HG02678 (cell line): ENCODE results near the gene GNB3.

Experiments used
- ATAC-seq: cut with Tn5 transposase; IDR thresholded peaks from one replicate; pipeline ENCODE4 v1.9.1; 2021; ENCODE audit warnings: mild to moderate bottlenecking, moderate library complexity; ENCODE audit not compliant: unreplicated experiment

GNB3 gene

DNA sequence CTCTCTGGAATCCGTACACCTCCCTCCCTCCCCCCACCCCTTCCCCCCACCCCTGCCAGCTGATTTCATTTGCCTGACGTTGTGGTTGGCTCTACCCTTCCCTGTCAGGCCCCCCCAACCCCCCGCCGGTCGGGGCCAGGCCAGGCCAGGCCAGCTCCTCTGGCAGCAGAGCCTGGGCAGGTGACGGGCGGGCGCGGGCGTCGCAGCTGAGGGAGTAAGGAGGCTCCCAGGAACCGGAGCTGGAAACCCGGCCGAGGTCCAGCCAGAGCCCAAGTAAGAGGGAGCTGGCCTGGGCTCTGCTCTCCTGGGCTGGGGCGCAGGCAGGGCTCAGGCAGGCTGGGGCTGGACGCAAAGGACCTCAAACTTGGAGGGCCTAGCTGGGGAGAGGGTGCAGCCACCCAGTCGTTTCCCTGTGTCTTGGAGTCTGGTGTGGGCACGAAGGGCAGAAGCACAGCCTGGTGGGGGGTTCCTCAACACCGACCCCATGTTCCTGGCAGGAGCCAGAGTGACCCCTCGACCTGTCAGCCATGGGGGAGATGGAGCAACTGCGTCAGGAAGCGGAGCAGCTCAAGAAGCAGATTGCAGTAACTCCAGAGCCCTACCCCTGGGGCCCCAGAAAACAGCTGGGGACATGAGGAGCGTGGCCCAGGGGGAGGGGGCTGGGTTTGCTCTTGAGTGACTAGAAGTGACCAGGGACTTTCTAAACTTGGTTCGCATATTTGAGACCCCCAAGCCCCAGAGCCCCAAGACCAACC lies at the start of gene GNB3:
TSS of gene GNB3 (plus strand) at position 165 of the 755 bp plus-strand sequence. CDS start at position 528, 363 bp downstream.
- no peak for ATAC-seq

DNA sequence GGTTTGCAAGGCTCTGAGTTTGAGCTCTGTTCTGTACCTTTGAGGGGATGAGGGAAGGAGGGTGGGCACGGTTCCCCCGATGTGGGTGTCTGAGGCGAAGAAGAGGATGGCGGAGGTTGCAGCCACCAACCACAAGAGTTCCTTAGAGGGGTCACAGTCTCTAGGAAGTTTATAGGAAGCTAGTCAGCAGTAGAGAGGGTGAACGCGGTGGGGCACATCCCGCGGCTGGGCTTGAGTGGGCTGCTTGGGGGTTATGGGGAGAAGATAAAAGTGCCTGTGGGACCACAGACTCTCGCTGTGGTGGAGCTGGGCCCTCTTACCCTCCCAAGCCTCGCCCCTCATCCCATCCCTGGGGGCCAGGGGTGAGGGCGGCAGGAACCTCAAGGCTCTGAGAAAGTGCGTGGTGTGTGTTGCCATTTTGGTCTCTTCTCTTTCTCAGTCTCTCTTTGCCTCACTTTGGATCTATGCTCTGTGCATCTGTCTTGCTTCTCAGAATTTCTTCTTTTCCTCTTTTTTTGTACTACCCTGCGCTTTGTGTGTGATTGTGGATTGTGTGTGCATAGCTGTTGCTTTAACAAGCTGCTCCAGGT lies 48.7 kb upstream of the GNB3 start:
- no peak for ATAC-seq

- ATAC-seq: no peak
Observed at GRCh38 chr12:6792522-6793201, 48.1 kb upstream of the GNB3 start.

DNA sequence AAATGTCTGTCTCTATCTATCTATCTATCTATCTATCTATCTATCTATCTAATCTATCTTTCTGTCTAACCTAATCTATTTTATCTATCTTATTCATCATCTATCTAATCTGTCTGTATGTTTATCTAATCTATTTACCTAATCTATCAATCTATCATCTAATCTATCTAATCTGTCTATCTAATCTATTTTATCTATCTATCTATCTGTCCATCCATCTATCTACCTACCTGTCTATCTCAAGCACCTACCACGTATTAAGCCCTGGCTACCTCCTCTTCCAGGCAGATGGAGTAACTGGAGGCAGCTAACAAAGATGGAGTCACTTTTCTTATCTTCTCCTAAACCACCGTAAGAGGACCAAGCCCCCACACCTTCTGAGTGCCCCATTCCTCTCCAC lies 45.6 kb upstream of the GNB3 start:
- ATAC-seq: no peak

DNA sequence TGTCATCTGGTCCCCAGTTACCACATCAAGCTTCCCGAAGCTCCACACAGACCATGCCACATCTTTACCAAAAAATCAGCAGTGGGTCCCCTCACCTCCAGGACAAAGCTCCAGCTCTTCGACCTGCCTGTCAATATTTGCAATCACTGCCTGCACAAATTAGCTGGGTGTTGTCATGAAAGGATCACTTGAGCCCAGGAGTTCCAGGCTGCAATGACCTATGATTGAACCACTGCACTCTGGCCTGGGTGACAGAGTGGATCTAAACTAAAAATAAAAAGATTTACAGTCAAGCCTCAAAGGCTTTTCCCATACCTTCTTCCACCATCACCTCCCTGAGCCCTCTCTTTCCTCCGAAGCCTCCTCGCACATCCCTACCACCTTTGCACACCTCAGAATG lies 44.1 kb upstream of the GNB3 start:
- no peak for ATAC-seq

- no peak for ATAC-seq
Observed at GRCh38 chr12:6799147-6799546, 41.6 kb upstream of the GNB3 start.

DNA sequence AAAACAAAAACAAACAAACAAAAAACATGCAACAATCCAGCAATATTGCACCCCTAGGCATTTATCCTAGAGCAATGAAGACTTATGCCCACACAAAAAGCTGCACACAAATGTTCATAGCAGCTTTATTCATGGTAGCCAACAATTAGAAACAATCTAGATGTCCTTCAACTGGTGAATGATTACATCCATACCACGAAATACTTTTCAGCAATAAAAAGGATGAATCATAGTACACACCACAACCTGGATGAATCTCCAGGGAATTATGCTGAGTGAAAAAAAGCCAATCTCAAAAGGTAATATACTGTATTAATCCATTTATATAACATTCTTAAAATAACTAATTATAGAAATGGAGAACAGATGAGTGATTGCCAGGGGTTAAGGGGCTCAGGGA lies 33.6 kb upstream of the GNB3 start:
- ATAC-seq: no peak

DNA sequence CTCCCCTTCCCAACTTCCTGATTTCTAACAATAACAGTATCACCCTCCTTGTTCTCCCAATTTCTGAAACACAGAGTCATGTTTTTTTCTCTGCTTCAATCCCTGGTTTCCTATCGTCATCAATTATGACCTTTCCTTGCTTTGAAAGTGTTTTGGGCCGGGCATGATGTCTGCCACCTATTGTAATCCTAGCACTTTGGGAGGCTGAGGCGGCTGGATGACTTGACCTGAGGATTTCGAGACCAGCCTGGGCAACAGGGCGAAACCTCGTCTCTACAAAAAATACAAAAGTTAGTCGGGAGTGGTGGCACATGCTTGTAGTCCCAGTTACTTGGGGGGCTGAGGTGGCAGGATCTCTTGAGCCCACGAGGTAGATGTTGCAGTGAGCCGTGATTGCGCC lies 31.7 kb upstream of the GNB3 start:
- no peak for ATAC-seq

- ATAC-seq: no peak
Observed at GRCh38 chr12:6810758-6811157, 30.0 kb upstream of the GNB3 start.

DNA sequence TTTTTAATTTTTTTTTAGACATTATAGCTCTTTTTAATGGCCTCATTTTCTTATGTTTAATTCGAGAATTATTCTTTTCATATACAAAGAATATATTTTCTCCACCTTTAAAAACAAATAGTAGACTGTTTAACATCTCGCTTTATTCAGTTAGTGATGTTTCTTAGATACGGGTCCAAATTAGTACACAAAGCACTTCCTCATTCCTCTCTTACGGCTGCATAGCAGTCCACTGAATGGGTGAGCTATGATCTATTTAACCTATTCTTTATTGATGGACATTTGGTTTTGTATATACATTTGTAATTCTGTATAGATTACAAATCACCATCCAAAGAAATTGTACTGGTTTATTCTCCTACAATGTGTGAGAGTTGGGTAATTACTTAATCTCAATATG lies 27.4 kb upstream of the GNB3 start:
- ATAC-seq: no peak

GRCh38 chr12:6816598-6816997 lies 24.1 kb upstream of the GNB3 start:
- ATAC-seq: no peak

DNA sequence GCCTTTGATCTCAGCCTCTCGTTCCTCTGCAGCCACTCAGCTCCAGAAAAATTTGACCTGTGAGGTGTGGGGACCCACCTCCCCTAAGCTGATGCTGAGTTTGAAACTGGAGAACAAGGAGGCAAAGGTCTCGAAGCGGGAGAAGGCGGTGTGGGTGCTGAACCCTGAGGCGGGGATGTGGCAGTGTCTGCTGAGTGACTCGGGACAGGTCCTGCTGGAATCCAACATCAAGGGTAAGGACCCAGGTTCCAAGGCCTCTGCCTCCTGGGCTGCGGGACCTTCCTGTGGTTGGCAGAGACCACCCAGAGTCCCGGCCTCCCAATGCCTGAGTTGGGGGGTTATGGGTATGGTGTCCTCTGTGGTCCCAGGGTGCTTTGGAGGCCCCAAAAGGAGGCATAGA lies 23.6 kb upstream of the GNB3 start:
- no peak for ATAC-seq

DNA sequence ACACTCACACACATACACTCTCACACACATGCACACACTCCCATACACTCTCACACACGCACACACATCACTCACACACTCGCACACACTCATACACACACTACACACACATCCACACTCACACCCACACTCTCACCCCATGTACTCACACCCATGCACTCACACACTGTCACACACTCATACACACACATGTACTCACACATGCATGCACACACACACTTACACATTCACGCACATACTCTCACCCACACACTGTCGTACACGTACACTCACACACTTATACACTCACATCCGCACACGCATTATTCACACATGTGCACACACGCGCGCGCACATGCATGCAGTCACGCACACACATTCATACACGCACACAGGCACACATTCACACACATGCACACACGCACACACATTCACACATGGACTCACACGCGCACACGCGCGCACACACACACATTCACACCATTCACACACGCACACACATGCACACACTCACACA lies 23.0 kb upstream of the GNB3 start:
- no peak for ATAC-seq

GRCh38 chr12:6818222-6818621 lies 22.5 kb upstream of the GNB3 start:
- ATAC-seq: no peak

DNA sequence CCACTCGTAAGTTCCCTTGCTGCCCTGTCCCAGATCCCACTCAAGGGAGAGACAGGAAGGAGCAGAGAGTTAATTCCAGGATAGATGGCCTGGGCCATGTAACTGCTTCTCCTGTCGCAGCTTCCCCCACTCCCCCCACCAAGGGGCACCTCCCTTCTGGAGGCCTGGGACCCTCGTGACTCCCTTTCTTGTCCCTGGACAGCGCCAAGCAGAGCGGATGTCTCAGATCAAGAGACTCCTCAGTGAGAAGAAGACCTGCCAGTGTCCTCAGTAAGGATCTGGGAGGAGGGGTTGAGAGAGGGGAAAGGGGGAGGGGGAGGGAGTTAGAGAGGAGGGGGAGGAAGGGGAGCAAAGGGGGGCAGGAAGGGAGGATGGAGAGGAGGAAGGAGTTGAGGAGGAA lies 22.1 kb upstream of the GNB3 start:
- ATAC-seq: no peak

GRCh38 chr12:6819106-6820030 lies 21.4 kb upstream of the GNB3 start:
- no peak for ATAC-seq

GRCh38 chr12:6820166-6820565 lies 20.6 kb upstream of the GNB3 start:
- ATAC-seq: no peak

DNA sequence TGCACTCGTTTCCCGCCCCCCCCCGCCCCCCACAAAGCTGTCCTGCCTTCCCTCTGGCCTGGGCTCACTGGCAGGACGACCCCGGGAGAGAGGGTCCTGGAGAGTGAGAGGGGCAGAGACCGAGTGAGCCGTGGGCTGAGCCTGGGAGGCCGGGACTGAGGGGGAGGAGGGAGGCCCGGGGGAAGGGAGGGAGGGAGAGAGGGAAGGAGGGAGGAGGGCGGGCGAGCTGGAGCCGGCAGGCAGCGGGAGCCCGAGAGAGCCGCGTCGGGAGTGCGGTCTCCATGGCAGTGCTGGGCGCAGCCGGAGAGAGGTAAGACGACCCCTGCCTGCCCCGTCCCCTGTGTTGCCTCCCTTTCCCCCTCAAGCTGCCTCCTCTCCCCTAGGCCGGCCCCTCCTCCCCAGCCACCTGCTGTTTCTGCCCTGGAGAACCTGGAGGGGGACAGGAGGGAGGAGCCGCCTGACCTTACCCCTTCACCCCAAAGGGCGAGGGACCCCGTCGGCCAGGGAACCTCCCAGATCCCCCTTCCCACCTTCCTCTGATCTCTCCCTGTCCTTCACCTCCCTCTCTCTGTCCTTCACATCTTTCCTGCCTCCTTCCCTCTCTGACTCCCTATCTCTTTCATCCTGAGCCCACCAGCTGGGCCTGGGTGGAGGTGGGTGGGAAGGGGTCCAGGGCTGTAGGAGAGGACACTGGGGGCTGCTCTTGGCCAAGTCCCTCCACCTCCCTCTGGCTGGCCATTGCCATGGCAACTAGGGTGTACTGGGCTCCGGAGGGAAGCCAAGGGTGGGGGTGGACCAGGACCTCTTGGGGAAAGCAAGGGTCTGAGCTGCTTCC lies 18.9 kb upstream of the GNB3 start, which contains the start of gene GPR162:
TSS of gene GPR162 (plus strand) at position 231 of the 835 bp plus-strand sequence. CDS start 2,078 bp downstream, outside the sequence.
- ATAC-seq: no peak

DNA sequence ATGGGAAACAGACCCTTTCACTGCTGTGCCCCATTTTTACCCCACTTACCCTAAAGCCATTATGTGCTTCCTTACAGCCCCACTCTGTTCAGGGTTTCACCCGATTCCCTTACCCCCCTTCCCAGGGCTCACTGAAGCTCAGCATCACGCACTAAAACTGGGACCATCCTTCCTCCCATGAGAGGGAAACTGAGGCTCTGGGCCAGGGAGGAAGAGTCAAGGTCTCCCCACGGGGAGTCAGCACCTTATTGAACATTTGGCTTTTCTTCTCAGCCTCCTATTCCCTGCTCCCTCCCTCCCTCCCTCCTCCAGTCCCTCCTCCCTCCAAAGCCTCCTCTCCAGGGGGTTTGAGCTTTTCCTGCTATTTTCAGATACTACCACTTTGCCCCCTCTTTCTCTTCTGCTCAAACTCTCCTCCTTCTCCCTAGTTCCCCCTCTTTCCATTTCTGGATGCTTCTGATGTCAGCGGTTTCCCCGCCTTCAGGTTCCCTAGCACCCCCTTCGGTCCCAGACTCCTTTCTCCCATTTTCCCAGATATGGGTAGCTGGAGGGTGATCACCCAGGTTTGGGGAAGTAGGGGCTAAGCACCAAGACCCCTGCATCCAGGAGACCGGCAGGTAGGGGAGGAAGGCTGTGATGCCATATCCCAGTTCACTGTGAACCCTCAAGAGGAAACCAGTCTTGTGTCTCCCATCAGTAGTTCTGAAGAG lies 18.1 kb upstream of the GNB3 start:
- ATAC-seq: no peak
